Sigmoid colon (tissue), 7 donors: ENCODE measurements around the gene OR4D6. TPM values are rescaled to one million over a fixed set of nuclear protein-coding genes. Genes with fewer than 3 reads are reported as not detected.

ENCODE experiments used
- DNase-seq: peaks from one replicate; pipeline ENCODE4 v3.0.0-alpha.2; 2019
- H3K27ac ChIP-seq, 4 donors: fragments of 200-600 bp; sonication (generic); one replicate each; pipeline ENCODE4 v1.5.1; 2016 to 2019; ENCODE audit warnings: mild to moderate bottlenecking in 1 of 4
- H3K27me3 ChIP-seq, 3 donors: fragments of 200-600 bp; sonication (generic); one replicate each; pipeline ENCODE4 v1.5.1; 2019; ENCODE audit warnings: mild to moderate bottlenecking in 1 of 3
- H3K36me3 ChIP-seq, 4 donors: fragments of 200-600 bp; sonication (generic); one replicate each; pipeline ENCODE4 v1.5.1; 2016 to 2019
- H3K4me1 ChIP-seq, 4 donors: fragments of 200-600 bp; sonication (generic); one replicate each; pipeline ENCODE4 v1.5.1; 2017 to 2019
- H3K4me3 ChIP-seq, 4 donors: fragments of 200-600 bp; sonication (generic); one replicate each; pipeline ENCODE4 v1.5.1; 2017 to 2019; ENCODE audit warnings: mild to moderate bottlenecking in 2 of 4, moderate library complexity in 1 of 4
- H3K9me3 ChIP-seq, 4 donors: fragments of 200-600 bp in 3 of 4; sonication (generic) in 3 of 4; one replicate each; pipeline versions ENCODE4 v1.5.1 to v1.6.1; 2013 to 2019
- EP300 ChIP-seq, 4 donors: sonication (generic); formaldehyde crosslinking; IDR thresholded peaks; one replicate each; pipeline ENCODE4 v1.6.1; 2017; ENCODE audit warnings: antibody characterized with exemption in 4 of 4
- POLR2A ChIP-seq, 2 donors: fragments of 450-650 bp; IDR thresholded peaks; one replicate each; pipeline ENCODE4 v1.6.1; 2016; ENCODE audit warnings: antibody characterized with exemption in 2 of 2, mild to moderate bottlenecking in 2 of 2, moderate library complexity in 2 of 2
- POLR2AphosphoS5 ChIP-seq, 4 donors: sonication (generic); formaldehyde crosslinking; IDR thresholded peaks; one replicate each; pipeline ENCODE4 v1.6.1; 2017; ENCODE audit warnings: antibody characterized with exemption in 4 of 4
- WGBS, 2 donors: extraction: QIAGEN DNeasy Blood & Tissue Kit; methylation state at CpG; one replicate each; pipeline ENCODE4 v1.1.7; 2013; 5-methylcytosine and 5-hydroxymethylcytosine counted together
- intact Hi-C: fragments of 100-400 bp; cut with DNase I; formaldehyde crosslinking; loops from one replicate; pipeline ENCODE4 v1.15.1; 2023
- polyA plus RNA-seq, 3 donors: library from polyadenylated mRNA; stranded (reverse); fragments of 200-250 nt; gene quantifications; one replicate each; pipeline ENCODE4 v1.2.3, GENCODE V29; 2013
- total RNA-seq, 4 donors: library from RNA; depleted of rRNA; stranded (reverse); fragments of >200 nt; gene quantifications; one replicate each; pipeline ENCODE4 v1.1.0, GENCODE V29; 2016
- TF ChIP-seq, protein P1 (sequence below), 4 experiments: fragments of 450-650 bp in 3 of 4; fragments of 200-600 bp in 1 of 4; IDR thresholded peaks; one replicate each; pipeline ENCODE4 v1.5.1; 2016 to 2019; ENCODE audit warnings: antibody characterized with exemption in 4 of 4, mild to moderate bottlenecking in 3 of 4, moderate library complexity in 2 of 4
- donor health status: healthy with polysubstance abuse.
- donor health status: Bipolar disorder and iron deficiency.
- donor health status: healthy.

Gene OR4D6
- total RNA-seq (not detected), polyA plus RNA-seq (not detected)

DNA sequence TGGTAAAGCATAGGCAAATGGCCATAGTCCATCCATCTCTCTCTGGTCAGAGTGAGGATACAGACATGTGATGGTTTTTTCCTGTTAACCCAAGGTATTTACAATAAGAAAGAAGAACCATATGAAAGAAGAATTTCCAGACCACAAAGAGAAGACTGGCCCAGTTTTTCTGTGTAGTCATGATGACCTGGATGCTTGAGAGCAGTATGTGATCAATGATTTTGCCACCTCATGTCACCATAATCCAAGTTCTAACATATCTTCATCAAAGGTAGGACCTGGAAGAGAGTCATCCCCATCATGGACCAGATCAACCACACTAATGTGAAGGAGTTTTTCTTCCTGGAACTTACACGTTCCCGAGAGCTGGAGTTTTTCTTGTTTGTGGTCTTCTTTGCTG is at the start of gene OR4D6:
OR4D6 (plus strand) TSS at position 301 of the 400 bp plus-strand sequence; CDS start at position 301, 0 bp downstream.
- 87 to 88% methylated on average over 2 of the region's 2 CpGs for WGBS, 2 donors
- intact Hi-C loops = no loop called here
- H3K27ac ChIP-seq = no peak within 1 kb of the TSS

GRCh38 chr11:59413646-59414045 is 43.1 kb upstream of the OR4D6 start:
- Histone ChIP-seq H3K27ac (no peak overlapping the region), H3K4me3 (no peak overlapping the region), H3K27me3 (no peaks in the 10 kb centered on the region), H3K4me1 (no peaks in the 10 kb centered on the region), H3K36me3 (no peaks in the 10 kb centered on the region), H3K9me3 (no peaks in the 10 kb centered on the region)
- TF ChIP-seq POLR2AphosphoS5 (IDR thresholded peaks at IDR 0.05) (no peak), POLR2A (IDR thresholded peaks at IDR 0.05) (no peak), EP300 (IDR thresholded peaks at IDR 0.05) (no peak)
- TF ChIP-seq, protein P1, sequence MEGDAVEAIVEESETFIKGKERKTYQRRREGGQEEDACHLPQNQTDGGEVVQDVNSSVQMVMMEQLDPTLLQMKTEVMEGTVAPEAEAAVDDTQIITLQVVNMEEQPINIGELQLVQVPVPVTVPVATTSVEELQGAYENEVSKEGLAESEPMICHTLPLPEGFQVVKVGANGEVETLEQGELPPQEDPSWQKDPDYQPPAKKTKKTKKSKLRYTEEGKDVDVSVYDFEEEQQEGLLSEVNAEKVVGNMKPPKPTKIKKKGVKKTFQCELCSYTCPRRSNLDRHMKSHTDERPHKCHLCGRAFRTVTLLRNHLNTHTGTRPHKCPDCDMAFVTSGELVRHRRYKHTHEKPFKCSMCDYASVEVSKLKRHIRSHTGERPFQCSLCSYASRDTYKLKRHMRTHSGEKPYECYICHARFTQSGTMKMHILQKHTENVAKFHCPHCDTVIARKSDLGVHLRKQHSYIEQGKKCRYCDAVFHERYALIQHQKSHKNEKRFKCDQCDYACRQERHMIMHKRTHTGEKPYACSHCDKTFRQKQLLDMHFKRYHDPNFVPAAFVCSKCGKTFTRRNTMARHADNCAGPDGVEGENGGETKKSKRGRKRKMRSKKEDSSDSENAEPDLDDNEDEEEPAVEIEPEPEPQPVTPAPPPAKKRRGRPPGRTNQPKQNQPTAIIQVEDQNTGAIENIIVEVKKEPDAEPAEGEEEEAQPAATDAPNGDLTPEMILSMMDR (IDR thresholded peaks at IDR 0.05) = no peak
- DNase-seq = no peak
- WGBS, 2 donors = 36 to 63% methylated on average over 2 of the region's 2 CpGs
- intact Hi-C loops = no loop called here

More for the DNA sequence above, at the start of gene OR4D6:
- Histone ChIP-seq H3K9me3 (no peaks in the 10 kb centered on the region), H3K4me3 (no peak within 1 kb of the TSS), H3K4me1 (no peaks in the 10 kb centered on the region), H3K36me3 (no peaks in the 10 kb centered on the region), H3K27me3 (no peaks in the 10 kb centered on the region)
- no peak for DNase-seq
- no peak for TF ChIP-seq EP300 (IDR thresholded peaks at IDR 0.05)
- TF ChIP-seq POLR2AphosphoS5 (IDR thresholded peaks at IDR 0.05) = no peak
- TF ChIP-seq, protein P1 (IDR thresholded peaks at IDR 0.05) = no peak
- no peak for TF ChIP-seq POLR2A (IDR thresholded peaks at IDR 0.05)

DNA sequence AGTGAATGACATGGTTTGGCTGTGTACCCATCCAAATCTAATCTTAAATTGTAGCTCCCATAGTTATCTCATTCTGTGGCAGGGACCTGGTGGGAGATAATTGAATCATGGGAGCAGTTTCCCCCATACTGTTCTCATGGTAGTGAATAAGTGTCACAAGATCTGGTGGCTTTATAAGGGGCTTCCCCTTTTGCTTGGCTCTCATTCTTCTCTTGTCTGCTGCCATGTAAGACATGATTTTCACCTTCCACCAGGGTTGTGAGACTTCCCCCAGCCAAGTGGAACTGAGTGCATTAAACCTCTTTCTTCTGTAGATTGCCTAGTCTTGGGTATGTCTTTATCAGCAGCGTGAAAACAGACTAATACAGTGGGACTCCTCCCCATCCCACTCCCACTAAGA is 41.6 kb upstream of the OR4D6 start:
- no peak overlapping the region for H3K4me3 ChIP-seq
- 82 to 86% methylated on average over 1 of the region's 1 CpG for WGBS, 2 donors
- intact Hi-C loops = no loop called here

DNA sequence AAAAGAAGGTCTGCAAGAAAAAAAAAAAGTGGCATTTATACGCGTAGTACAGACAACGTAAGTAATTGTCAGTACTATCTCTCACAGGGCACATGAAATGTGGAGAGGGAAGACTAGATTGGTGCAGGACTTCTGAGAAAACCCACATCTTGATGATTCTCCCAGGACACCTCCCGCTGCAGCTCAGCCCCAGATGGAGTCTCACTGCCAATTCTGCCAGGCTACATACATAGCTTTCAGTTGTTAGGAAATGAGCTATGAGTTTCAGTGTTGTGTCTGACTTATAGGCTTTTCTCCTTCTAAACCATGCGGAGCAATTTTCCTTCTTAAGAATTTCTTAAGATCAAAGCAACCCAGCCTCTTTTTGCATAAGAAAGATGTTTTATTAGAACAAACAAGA is 40.1 kb upstream of the OR4D6 start:
- Histone ChIP-seq H3K27me3 (no peaks in the 10 kb centered on the region), H3K9me3 (no peaks in the 10 kb centered on the region), H3K36me3 (no peaks in the 10 kb centered on the region), H3K27ac (no peak overlapping the region), H3K4me1 (no peaks in the 10 kb centered on the region), H3K4me3 (no peak overlapping the region)
- 79 to 91% methylated on average over 5 of the region's 5 CpGs for WGBS, 2 donors
- no peak for DNase-seq
- TF ChIP-seq, protein P1 (IDR thresholded peaks at IDR 0.05) = no peak
- no peak for TF ChIP-seq POLR2A (IDR thresholded peaks at IDR 0.05)
- intact Hi-C loops = no loop called here

More for the DNA sequence above, 41.6 kb upstream of the OR4D6 start:
- no peaks in the 10 kb centered on the region for H3K4me1 ChIP-seq
- H3K27me3 ChIP-seq = no peaks in the 10 kb centered on the region
- H3K27ac ChIP-seq = no peak overlapping the region
- H3K9me3 ChIP-seq = no peaks in the 10 kb centered on the region
- H3K36me3 ChIP-seq = no peaks in the 10 kb centered on the region
- no peak for TF ChIP-seq EP300 (IDR thresholded peaks at IDR 0.05)
- no peak for TF ChIP-seq POLR2AphosphoS5 (IDR thresholded peaks at IDR 0.05)
- TF ChIP-seq POLR2A (IDR thresholded peaks at IDR 0.05) = no peak
- TF ChIP-seq, protein P1 (IDR thresholded peaks at IDR 0.05) = no peak
- no peak for DNase-seq

DNA sequence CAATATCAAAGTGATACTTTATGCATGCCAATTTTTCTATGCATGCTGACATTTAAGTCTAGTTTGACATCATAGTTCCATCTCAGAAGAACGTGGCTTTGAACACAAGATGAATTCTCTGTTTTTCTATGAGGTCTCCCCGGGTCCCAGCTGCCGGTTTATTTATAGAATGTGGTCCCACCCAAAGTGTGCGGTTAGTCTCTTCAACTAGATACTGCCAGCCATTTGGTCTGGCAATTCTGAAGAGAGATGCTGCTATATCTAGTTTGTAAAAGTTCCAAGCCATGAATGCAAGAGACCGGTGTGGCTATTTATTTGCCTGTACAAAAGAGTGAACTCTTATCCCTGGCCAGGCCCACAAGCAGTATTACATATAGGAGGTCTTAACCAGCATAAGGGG is 39.7 kb upstream of the OR4D6 start:
- H3K9me3 ChIP-seq = no peaks in the 10 kb centered on the region
- H3K4me3 ChIP-seq = no peak overlapping the region
- H3K4me1 ChIP-seq = no peaks in the 10 kb centered on the region
- TF ChIP-seq POLR2AphosphoS5 (IDR thresholded peaks at IDR 0.05) = no peak
- TF ChIP-seq, protein P1 (IDR thresholded peaks at IDR 0.05) = no peak
- TF ChIP-seq EP300 (IDR thresholded peaks at IDR 0.05) = no peak
- no peak for TF ChIP-seq POLR2A (IDR thresholded peaks at IDR 0.05)
- intact Hi-C loops = no loop called here
- H3K27me3 ChIP-seq = no peaks in the 10 kb centered on the region
- no peaks in the 10 kb centered on the region for H3K36me3 ChIP-seq
- 44 to 69% methylated on average over 5 of the region's 5 CpGs for WGBS, 2 donors
- DNase-seq = no peak
- no peak overlapping the region for H3K27ac ChIP-seq
